Measurements from ENCODE around the gene KRTAP4-11. TPM values are rescaled to one million over a fixed set of nuclear protein-coding genes. Genes with fewer than 3 reads are reported as not detected.

KRTAP4-11 gene
- total and polyA plus RNA-seq, 2 of the 13 experiments (the other 11 are each of a cell fraction or from before 2014, with no cell fraction given) = not detected

DNA sequence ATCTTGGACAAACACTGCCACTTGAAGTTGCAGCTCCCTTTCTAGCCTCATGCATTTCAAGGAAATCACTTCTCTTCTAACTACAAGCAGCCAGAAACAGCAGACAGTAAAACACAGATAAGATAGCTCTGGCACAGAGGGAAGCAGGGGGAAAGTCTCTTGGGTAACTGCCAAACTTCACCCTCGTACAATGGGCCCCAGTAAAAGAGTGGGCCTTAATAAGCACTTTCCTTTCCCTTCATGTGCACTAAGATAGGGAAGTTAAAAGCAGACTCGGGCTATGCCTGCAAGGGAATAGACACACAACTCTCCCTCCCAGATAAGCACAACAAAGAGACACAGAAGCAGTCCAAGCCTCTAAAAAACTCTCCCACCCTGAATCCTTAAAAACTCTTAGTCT, 35.7 kb upstream of the KRTAP4-11 start:
- ChIA-PET POLR2A (no interaction called here), CTCF (ENCODE audit: low intra/inter-chr PET ratio, low total read pairs) (no interaction called here)
- H4K20me1 ChIP-seq (ENCODE audit: insufficient read depth, low read length) = no peaks in the 10 kb centered on the region
- ATAC-seq (no peak), FAIRE-seq (no peak), DNase-seq (ENCODE audit: low spot score) (no peak)
- no peaks in the 10 kb centered on the region for H3K9me3 ChIP-seq (ENCODE audit: low read length)
- intact Hi-C loops (cut with micrococcal nuclease; ENCODE audit: unreplicated experiment) = no loop called here
- TF ChIP-seq ZNF7 (CRISPR knock-in tag; IDR thresholded peaks at IDR 0.05) = no peak
- no peak for TF ChIP-seq PCBP2 (optimal IDR thresholded peaks at IDR 0.05; ENCODE audit: low read depth, low read length, poor library complexity, severe bottlenecking)
- no peak for TF ChIP-seq ONECUT2 (CRISPR knock-in tag; IDR thresholded peaks at IDR 0.05)
- TF ChIP-seq HOXA7 (CRISPR knock-in tag; IDR thresholded peaks at IDR 0.05) = no peak
- TF ChIP-seq ZNF558 (CRISPR knock-in tag; IDR thresholded peaks at IDR 0.05; ENCODE audit: borderline replicate concordance) = no peak
- TF ChIP-seq, protein P1, sequence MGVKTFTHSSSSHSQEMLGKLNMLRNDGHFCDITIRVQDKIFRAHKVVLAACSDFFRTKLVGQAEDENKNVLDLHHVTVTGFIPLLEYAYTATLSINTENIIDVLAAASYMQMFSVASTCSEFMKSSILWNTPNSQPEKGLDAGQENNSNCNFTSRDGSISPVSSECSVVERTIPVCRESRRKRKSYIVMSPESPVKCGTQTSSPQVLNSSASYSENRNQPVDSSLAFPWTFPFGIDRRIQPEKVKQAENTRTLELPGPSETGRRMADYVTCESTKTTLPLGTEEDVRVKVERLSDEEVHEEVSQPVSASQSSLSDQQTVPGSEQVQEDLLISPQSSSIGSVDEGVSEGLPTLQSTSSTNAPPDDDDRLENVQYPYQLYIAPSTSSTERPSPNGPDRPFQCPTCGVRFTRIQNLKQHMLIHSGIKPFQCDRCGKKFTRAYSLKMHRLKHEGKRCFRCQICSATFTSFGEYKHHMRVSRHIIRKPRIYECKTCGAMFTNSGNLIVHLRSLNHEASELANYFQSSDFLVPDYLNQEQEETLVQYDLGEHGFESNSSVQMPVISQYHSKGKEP (CRISPR knock-in tag; IDR thresholded peaks at IDR 0.05) = no peak
- TF ChIP-seq CENPX (CRISPR knock-in tag; IDR thresholded peaks at IDR 0.05) = no peak
- TF ChIP-seq, protein P2, sequence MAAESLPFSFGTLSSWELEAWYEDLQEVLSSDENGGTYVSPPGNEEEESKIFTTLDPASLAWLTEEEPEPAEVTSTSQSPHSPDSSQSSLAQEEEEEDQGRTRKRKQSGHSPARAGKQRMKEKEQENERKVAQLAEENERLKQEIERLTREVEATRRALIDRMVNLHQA (CRISPR knock-in tag; IDR thresholded peaks at IDR 0.05) = no peak
- H3K36me3 ChIP-seq (replicated peaks in 1 of 2; ENCODE audit: control insufficient read depth in 1 of 2, insufficient read depth in 2 of 2, low read length in 2 of 2) = no peaks in the 10 kb centered on the region
- no peak overlapping the region for H3K9ac ChIP-seq (ENCODE audit: insufficient read depth, low read depth, low read length)
- no TSS peak for BruUV-seq (replicated peaks)
- no peak overlapping the region for H3K4me2 ChIP-seq (ENCODE audit: low read depth, low read length)
- no peak overlapping the region for H3K27ac ChIP-seq (ENCODE audit: extremely low read length, insufficient read depth, low read length)
- in situ Hi-C loops (cut with HindIII; ENCODE audit: extremely low pct_ligation_motif_present, low pct_unique_long_range_greater_than_20kb) = no loop called here
- no peaks in the 10 kb centered on the region for H3K4me1 ChIP-seq (ENCODE audit: insufficient read depth, low read length)
- 6% methylated on average over 2 of the region's 2 CpGs for WGBS (ENCODE audit: low lambda C conversion rate)
- H3K79me2 ChIP-seq (ENCODE audit: insufficient read depth, low read length) = no peaks in the 10 kb centered on the region
- H2AFZ ChIP-seq (ENCODE audit: low read length) = no peak overlapping the region
- no peaks in the 10 kb centered on the region; a peak in 1 of 5 replicates for H3K27me3 ChIP-seq (ENCODE audit: control insufficient read depth in 1 of 2, insufficient read depth in 2 of 2, low read length in 2 of 2)
- no peak overlapping the region for H3K4me3 ChIP-seq (replicated peaks in 1 of 3; ENCODE audit: insufficient read depth in 1 of 3, low read depth in 2 of 3, low read length in 3 of 3)
